GM18909 (cell line): ENCODE data around the gene MCUR1.

Experiments
- ATAC-seq: cut with Tn5 transposase; IDR thresholded peaks from one replicate; pipeline ENCODE4 v1.9.1; 2021; ENCODE audit warnings: mild to moderate bottlenecking; ENCODE audit not compliant: unreplicated experiment, poor library complexity

MCUR1 gene

GRCh38 chr6:13743736-13744127 is 70.6 kb downstream of the MCUR1 start:
- no peak for ATAC-seq

GRCh38 chr6:13742961-13743735 is 71.2 kb downstream of the MCUR1 start:
- ATAC-seq: no peak

DNA sequence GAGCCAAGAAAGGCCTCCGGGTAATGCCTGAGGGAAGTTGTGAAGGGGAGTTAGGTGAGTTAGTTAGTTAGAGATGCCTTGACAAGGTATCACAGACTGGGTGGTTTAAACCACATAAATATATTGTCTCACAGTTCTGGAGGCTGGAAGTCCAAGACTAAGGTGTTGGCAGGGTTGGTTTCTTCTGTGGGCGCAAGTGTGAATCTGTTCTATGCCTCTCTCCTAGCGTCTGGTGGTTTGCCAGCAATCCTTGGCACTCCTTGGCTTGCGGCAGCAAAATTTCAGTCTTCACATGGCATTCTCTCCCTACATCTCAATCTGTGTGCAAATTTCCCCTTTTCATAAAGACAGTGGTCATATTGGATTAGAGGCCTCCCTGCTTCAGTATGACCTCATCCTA is 73.0 kb downstream of the MCUR1 start:
- no peak for ATAC-seq
